HEK293 (cell line): Measurements from ENCODE around the gene NFKBIE.
A peak's percentile ranks its signal among the peaks of the same experiment; 100 is the strongest.

Experiments
- BCL11A ChIP-seq: fragments of 450-650 bp; formaldehyde crosslinking; IDR thresholded peaks from 2 replicates; pipeline ENCODE4 v1.5.1; 2016; ENCODE audit warnings: low read depth, missing biosample characterization, missing genetic modification characterization
- MEIS1 ChIP-seq: sonication (generic); formaldehyde crosslinking; IDR thresholded peaks from 2 replicates; pipeline ENCODE4 v1.8.1; 2022; ENCODE audit warnings: missing genetic modification reagents, mild to moderate bottlenecking, borderline replicate concordance
- OVOL3 ChIP-seq: fragments of 450-650 bp; formaldehyde crosslinking; IDR thresholded peaks from 2 replicates; pipeline ENCODE4 v1.5.1; 2016; ENCODE audit warnings: missing biosample characterization, missing genetic modification characterization
- PRDM1 ChIP-seq: fragments of 450-650 bp; formaldehyde crosslinking; IDR thresholded peaks from 2 replicates; pipeline ENCODE4; 2016; ENCODE audit warnings: missing biosample characterization, missing genetic modification characterization
- TCF7L2 ChIP-seq: IDR thresholded peaks from 2 replicates; pipeline ENCODE4 v1.6.1; 2011; ENCODE audit warnings: low read depth, mild to moderate bottlenecking, inconsistent platforms, low read length, moderate library complexity, borderline replicate concordance
- TRIM28 ChIP-seq: IDR thresholded peaks from 2 replicates; pipeline ENCODE4 v1.6.1; 2011; ENCODE audit warnings: low read length, control low read depth, borderline replicate concordance
- YY1 ChIP-seq: fragments of 450-650 bp; formaldehyde crosslinking; IDR thresholded peaks from 2 replicates; pipeline ENCODE4 v1.5.1; 2018; ENCODE audit warnings: missing biosample characterization, missing genetic modification characterization
- TF ChIP-seq, protein P1 (sequence below): fragments of 450-650 bp; formaldehyde crosslinking; IDR thresholded peaks from 2 replicates; pipeline ENCODE4 v1.5.1; 2016; ENCODE audit warnings: missing biosample characterization, missing genetic modification characterization
- TF ChIP-seq, protein P2 (sequence below): fragments of 450-650 bp; formaldehyde crosslinking; IDR thresholded peaks from 2 replicates; pipeline ENCODE4; 2016; ENCODE audit warnings: missing biosample characterization, missing genetic modification characterization
- TF ChIP-seq, protein P3 (sequence below): fragments of 450-650 bp; formaldehyde crosslinking; IDR thresholded peaks from 2 replicates; pipeline ENCODE4 v1.5.1; 2016; ENCODE audit warnings: missing biosample characterization, missing genetic modification characterization, low read depth

DNA sequence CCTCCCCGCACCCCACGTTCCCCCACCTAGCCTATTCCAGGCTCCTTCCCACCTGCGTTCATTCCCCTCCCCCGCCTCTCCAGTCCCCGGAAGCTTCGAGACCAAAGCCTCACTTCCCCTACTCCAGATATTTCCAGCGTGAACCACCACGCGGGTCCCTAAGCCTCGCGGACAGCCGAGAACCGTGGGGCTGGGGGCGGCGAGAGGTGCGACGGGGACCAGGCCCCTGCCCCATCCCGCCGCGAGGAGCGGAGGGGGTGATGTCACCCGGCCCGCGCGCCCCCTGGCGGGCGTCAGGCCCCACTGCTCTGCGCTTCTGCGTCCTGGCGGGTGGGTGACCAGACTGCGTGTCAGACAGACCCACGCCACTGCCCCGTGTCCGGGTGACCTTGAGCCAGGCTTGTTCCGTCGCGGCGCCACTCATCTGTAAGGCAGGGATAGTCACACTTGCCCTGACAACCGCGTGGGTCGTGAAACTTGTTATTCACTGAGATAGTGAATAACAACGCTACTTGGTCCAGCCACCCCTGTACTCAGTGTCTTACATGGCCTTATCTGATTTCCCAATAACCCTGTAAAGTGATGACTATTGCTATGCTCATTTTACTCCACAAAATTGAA lies 27.4 kb downstream of the NFKBIE start:
- TF ChIP-seq MEIS1 (CRISPR knock-in tag) (no peak), OVOL3 (no peak; the same call in 1 of the 2 replicates), TCF7L2 (no peak), BCL11A (tag by site-specific recombination) (peak; percentile 73), PRDM1 (tag by site-specific recombination) (no peak), TRIM28 (no peak), YY1 (tag by site-specific recombination) (peak; percentile 54; the same call in 1 of the 2 replicates)
- TF ChIP-seq, protein P1, sequence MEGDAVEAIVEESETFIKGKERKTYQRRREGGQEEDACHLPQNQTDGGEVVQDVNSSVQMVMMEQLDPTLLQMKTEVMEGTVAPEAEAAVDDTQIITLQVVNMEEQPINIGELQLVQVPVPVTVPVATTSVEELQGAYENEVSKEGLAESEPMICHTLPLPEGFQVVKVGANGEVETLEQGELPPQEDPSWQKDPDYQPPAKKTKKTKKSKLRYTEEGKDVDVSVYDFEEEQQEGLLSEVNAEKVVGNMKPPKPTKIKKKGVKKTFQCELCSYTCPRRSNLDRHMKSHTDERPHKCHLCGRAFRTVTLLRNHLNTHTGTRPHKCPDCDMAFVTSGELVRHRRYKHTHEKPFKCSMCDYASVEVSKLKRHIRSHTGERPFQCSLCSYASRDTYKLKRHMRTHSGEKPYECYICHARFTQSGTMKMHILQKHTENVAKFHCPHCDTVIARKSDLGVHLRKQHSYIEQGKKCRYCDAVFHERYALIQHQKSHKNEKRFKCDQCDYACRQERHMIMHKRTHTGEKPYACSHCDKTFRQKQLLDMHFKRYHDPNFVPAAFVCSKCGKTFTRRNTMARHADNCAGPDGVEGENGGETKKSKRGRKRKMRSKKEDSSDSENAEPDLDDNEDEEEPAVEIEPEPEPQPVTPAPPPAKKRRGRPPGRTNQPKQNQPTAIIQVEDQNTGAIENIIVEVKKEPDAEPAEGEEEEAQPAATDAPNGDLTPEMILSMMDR (tag by site-specific recombination), result peak; percentile 98
- TF ChIP-seq, protein P2, sequence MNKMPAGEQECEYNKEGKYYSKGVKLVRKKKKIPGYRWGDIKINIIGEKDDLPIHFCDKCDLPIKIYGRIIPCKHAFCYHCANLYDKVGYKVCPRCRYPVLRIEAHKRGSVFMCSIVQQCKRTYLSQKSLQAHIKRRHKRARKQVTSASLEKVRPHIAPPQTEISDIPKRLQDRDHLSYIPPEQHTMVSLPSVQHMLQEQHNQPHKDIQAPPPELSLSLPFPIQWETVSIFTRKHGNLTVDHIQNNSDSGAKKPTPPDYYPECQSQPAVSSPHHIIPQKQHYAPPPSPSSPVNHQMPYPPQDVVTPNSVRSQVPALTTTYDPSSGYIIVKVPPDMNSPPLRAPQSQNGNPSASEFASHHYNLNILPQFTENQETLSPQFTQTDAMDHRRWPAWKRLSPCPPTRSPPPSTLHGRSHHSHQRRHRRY (tag by site-specific recombination), result no peak
- TF ChIP-seq, protein P3, sequence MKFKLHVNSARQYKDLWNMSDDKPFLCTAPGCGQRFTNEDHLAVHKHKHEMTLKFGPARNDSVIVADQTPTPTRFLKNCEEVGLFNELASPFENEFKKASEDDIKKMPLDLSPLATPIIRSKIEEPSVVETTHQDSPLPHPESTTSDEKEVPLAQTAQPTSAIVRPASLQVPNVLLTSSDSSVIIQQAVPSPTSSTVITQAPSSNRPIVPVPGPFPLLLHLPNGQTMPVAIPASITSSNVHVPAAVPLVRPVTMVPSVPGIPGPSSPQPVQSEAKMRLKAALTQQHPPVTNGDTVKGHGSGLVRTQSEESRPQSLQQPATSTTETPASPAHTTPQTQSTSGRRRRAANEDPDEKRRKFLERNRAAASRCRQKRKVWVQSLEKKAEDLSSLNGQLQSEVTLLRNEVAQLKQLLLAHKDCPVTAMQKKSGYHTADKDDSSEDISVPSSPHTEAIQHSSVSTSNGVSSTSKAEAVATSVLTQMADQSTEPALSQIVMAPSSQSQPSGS (tag by site-specific recombination), result peak; percentile 95
